ENCODE measurements around the gene EYA4.

DNA sequence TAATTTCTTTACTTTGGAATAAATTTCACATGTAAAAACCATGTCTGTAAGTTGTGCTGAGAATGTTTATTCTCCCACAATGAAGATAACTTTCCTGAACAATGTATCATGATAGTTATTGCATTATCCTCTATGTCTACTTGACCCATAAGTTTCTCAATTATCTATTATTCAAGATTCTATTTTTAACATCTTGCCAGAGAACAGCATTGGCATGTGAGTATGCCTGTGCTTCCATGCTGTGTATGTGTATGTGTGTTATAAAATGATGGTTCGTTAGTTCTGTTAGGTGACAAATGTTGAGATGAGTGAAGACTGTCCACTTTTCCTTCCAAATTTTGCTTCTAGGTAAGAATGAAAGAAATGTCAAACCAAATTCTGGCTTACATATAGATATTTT is 111.9 kb downstream of the EYA4 start:
- TF ChIP-seq, protein P1, sequence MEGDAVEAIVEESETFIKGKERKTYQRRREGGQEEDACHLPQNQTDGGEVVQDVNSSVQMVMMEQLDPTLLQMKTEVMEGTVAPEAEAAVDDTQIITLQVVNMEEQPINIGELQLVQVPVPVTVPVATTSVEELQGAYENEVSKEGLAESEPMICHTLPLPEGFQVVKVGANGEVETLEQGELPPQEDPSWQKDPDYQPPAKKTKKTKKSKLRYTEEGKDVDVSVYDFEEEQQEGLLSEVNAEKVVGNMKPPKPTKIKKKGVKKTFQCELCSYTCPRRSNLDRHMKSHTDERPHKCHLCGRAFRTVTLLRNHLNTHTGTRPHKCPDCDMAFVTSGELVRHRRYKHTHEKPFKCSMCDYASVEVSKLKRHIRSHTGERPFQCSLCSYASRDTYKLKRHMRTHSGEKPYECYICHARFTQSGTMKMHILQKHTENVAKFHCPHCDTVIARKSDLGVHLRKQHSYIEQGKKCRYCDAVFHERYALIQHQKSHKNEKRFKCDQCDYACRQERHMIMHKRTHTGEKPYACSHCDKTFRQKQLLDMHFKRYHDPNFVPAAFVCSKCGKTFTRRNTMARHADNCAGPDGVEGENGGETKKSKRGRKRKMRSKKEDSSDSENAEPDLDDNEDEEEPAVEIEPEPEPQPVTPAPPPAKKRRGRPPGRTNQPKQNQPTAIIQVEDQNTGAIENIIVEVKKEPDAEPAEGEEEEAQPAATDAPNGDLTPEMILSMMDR (IDR thresholded peaks at IDR 0.05), result no peak
- TF ChIP-seq POLR2A (IDR thresholded peaks at IDR 0.05), result no peak
